CD14-positive monocyte (primary cell): ENCODE data around the gene SYMPK. TPM values are rescaled to one million over a fixed set of nuclear protein-coding genes. Genes with fewer than 3 reads are reported as not detected.

Experiments
- DNase-seq, 3 donors: peaks; one replicate each; pipeline ENCODE4 v3.0.0-alpha.2; 2011 to 2022
- H2AFZ ChIP-seq: 2 replicates; pipeline ENCODE4 v1.6.0; 2012; ENCODE audit warnings: mild to moderate bottlenecking, low read depth, low read length, inconsistent platforms; ENCODE audit not compliant: insufficient read depth, poor library complexity, severe bottlenecking
- H3K27ac ChIP-seq, 2 donors: 1 replicate in 1 of 2; 2 replicates in 1 of 2; pipeline ENCODE4 v1.5.1; 2012 to 2013; ENCODE audit warnings: low read length in 2 of 2, control low read depth in 1 of 2, inconsistent platforms in 1 of 2, low read depth in 1 of 2, mild to moderate bottlenecking in 1 of 2
- H3K27me3 ChIP-seq, 2 donors: one replicate each; pipeline versions ENCODE4 v1.6.0 to v1.6.1; 2011 to 2013; ENCODE audit warnings: low read length in 2 of 2; ENCODE audit not compliant: control insufficient read depth in 2 of 2, insufficient read depth in 2 of 2
- H3K36me3 ChIP-seq, 2 donors: replicated peaks in 1 of 2; 1 replicate in 1 of 2; 2 replicates in 1 of 2; pipeline versions ENCODE4 v1.5.1 to v1.6.1; 2012 to 2013; ENCODE audit warnings: low read length in 2 of 2, control low read depth in 1 of 2, inconsistent platforms in 1 of 2, mild to moderate bottlenecking in 1 of 2; ENCODE audit not compliant: insufficient read depth in 2 of 2, control insufficient read depth in 1 of 2
- H3K4me1 ChIP-seq, 2 donors: 1 replicate in 1 of 2; 2 replicates in 1 of 2; pipeline versions ENCODE4 v1.5.1 to v1.6.1; 2012 to 2013; ENCODE audit warnings: low read length in 2 of 2, control low read depth in 1 of 2, inconsistent platforms in 1 of 2, mild to moderate bottlenecking in 1 of 2, moderate library complexity in 1 of 2; ENCODE audit not compliant: insufficient read depth in 2 of 2, control insufficient read depth in 1 of 2
- H3K4me2 ChIP-seq: replicated peaks from 2 replicates; pipeline ENCODE3; 2012; ENCODE audit warnings: low read length, moderate library complexity, mild to moderate bottlenecking; ENCODE audit not compliant: poor library complexity, severe bottlenecking; ENCODE audit errors: extremely low read depth
- H3K4me3 ChIP-seq, 3 experiments: fragments of 200-600 bp in 1 of 3; sonication (generic) in 1 of 3; replicated peaks in 1 of 3; 1 replicate in 2 of 3; 2 replicates in 1 of 3; pipeline ENCODE4 v1.5.1; 2011 to 2013; ENCODE audit warnings: low read length in 3 of 3, mild to moderate bottlenecking in 3 of 3, control low read depth in 2 of 3, low read depth in 2 of 3, inconsistent platforms in 1 of 3, moderate library complexity in 1 of 3
- H3K79me2 ChIP-seq: 2 replicates; pipeline ENCODE4 v1.6.0; 2012; ENCODE audit warnings: mild to moderate bottlenecking, control low read depth, inconsistent platforms, low read length, moderate library complexity; ENCODE audit not compliant: insufficient read depth
- H3K9ac ChIP-seq: 2 replicates; pipeline ENCODE4 v1.6.0; 2017; ENCODE audit warnings: low read length, mild to moderate bottlenecking; ENCODE audit not compliant: insufficient read depth, poor library complexity, severe bottlenecking
- H3K9me3 ChIP-seq, 2 donors: replicated peaks in 1 of 2; 1 replicate in 1 of 2; 2 replicates in 1 of 2; pipeline versions ENCODE4 v1.5.1 to v1.6.1; 2012 to 2013; ENCODE audit warnings: low read length in 2 of 2, control low read depth in 1 of 2; ENCODE audit not compliant: control insufficient read depth in 1 of 2, insufficient read depth in 1 of 2
- H4K20me1 ChIP-seq: 2 replicates; pipeline ENCODE4 v1.6.0; 2012; ENCODE audit warnings: mild to moderate bottlenecking, low read length, control low read depth, moderate library complexity; ENCODE audit not compliant: insufficient read depth
- H3K27ac Mint-ChIP-seq, 7 donors: one replicate each; pipeline ENCODE4 v1.8.0; 2020; ENCODE audit warnings: mild to moderate bottlenecking in 7 of 7, mixed read lengths in 7 of 7, moderate library complexity in 6 of 7, inconsistent platforms in 2 of 7
- H3K27me3 Mint-ChIP-seq, 3 donors: one replicate each; pipeline ENCODE4 v1.8.0; 2021 to 2022; ENCODE audit warnings: low read depth in 3 of 3, mild to moderate bottlenecking in 3 of 3, mixed read lengths in 3 of 3, moderate library complexity in 3 of 3, inconsistent platforms in 1 of 3
- H3K36me3 Mint-ChIP-seq, 2 donors: one replicate each; pipeline ENCODE4 v1.8.0; 2020; ENCODE audit warnings: mixed read lengths in 2 of 2, inconsistent platforms in 1 of 2, mild to moderate bottlenecking in 1 of 2
- H3K4me1 Mint-ChIP-seq: one replicate; pipeline ENCODE4 v1.8.0; 2020; ENCODE audit warnings: mild to moderate bottlenecking, mixed read lengths
- H3K4me3 Mint-ChIP-seq, 2 donors: one replicate each; pipeline ENCODE4 v1.8.0; 2020; ENCODE audit warnings: mild to moderate bottlenecking in 2 of 2, mixed read lengths in 2 of 2, moderate library complexity in 1 of 2
- H3K9me3 Mint-ChIP-seq, 7 donors: one replicate each; pipeline ENCODE4 v1.8.0; 2020 to 2022; ENCODE audit warnings: mixed read lengths in 7 of 7, mild to moderate bottlenecking in 6 of 7, moderate library complexity in 6 of 7, inconsistent platforms in 2 of 7
- WGBS: methylation state at CpG from one replicate; pipeline ENCODE4 v1.1.5; 2013; ENCODE audit warnings: missing lambda C conversion rate; ENCODE audit not compliant: insufficient coverage; 5-methylcytosine and 5-hydroxymethylcytosine counted together
- intact Hi-C, 2 donors: fragments of 100-400 bp; cut with micrococcal nuclease; formaldehyde crosslinking; loops; one replicate each; pipeline versions ENCODE4 v1.15.0 to v1.15.1; 2023
- polyA plus RNA-seq, 3 donors: library from polyadenylated mRNA; depleted of rRNA in 1 of 3; unstranded in 2 of 3; stranded (reverse) in 1 of 3; fragments of 300-500 nt in 2 of 3; fragments of >200 nt in 1 of 3; fragmentation: Illumina TruSeq in 2 of 3; gene quantifications; 1 replicate in 2 of 3; 2 replicates in 1 of 3; pipeline ENCODE4 v1.2.3, GENCODE V29; 2012 to 2021
- TF ChIP-seq, protein P1 (sequence below): fragments of 200-600 bp; IDR thresholded peaks from one replicate; pipeline ENCODE4 v1.8.0; 2022; ENCODE audit warnings: antibody characterized with exemption, mild to moderate bottlenecking

Gene SYMPK
- polyA plus RNA-seq, 3 donors, result 5.6 to 96.1 (median 15.7) TPM

DNA sequence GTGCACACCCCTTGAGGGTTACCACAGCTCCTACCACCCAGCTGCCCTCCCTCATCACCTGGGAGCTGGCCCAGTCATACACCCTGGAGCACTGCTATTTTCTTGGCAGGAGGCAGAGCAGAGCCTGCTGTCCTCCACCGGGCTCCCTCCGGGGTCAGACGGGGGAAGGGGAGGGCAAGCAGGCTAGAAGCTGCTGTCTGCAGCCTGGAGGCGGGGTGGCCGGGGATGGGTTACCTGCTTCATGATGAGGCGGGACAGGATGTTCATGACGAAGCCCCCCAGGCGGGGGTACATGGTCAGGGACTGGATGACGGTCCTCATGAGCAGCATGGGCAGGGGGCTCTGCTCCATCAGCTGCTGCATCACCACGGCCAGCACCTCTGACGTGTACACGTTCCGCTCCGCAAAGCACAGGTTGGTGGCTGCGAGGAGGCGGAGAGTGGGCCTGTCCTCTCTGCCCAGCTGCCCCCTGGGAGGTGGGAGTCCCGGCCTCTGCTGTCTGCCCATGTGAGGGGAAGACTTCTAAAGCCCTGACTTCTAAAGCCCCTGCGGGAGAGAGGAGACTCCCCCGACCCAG, 45.1 kb downstream of the SYMPK start:
- Histone ChIP-seq H3K79me2 (no peaks in the 10 kb centered on the region), H2AFZ (no peak overlapping the region), H4K20me1 (peaks cover 65% of the 10 kb centered on the region), H3K9me3 (peaks cover 0 to 6% of the 10 kb centered on the region in 2 donors), H3K36me3 (peaks cover 33 to 39% of the 10 kb centered on the region in 2 donors), H3K4me3 (no peak overlapping the region), H3K4me1 (peaks cover 9 to 10% of the 10 kb centered on the region in 2 donors), H3K27ac (no peak overlapping the region), H3K27me3 (peaks cover 11 to 39% of the 10 kb centered on the region in 2 donors), H3K9ac (no peak overlapping the region), H3K4me2 (no peak overlapping the region)
- H3K27me3 Mint-ChIP-seq, result peaks cover 33 to 45% (median 38%) of the 10 kb centered on the region in 3 donors
- TF ChIP-seq, protein P1, sequence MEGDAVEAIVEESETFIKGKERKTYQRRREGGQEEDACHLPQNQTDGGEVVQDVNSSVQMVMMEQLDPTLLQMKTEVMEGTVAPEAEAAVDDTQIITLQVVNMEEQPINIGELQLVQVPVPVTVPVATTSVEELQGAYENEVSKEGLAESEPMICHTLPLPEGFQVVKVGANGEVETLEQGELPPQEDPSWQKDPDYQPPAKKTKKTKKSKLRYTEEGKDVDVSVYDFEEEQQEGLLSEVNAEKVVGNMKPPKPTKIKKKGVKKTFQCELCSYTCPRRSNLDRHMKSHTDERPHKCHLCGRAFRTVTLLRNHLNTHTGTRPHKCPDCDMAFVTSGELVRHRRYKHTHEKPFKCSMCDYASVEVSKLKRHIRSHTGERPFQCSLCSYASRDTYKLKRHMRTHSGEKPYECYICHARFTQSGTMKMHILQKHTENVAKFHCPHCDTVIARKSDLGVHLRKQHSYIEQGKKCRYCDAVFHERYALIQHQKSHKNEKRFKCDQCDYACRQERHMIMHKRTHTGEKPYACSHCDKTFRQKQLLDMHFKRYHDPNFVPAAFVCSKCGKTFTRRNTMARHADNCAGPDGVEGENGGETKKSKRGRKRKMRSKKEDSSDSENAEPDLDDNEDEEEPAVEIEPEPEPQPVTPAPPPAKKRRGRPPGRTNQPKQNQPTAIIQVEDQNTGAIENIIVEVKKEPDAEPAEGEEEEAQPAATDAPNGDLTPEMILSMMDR, result no peak
- H3K36me3 Mint-ChIP-seq, result peaks cover 26 to 40% of the 10 kb centered on the region in 2 donors
- intact Hi-C loops, result loop anchor here (5.0 kb wide), 1 partner anchor 64 kb away; no protein-coding TSS in a partner anchor
- peaks cover 0 to 13% (median 0%) of the 10 kb centered on the region in 7 donors for H3K9me3 Mint-ChIP-seq
- no peak overlapping the region for H3K27ac Mint-ChIP-seq
- no peak overlapping the region for H3K4me3 Mint-ChIP-seq
- H3K4me1 Mint-ChIP-seq, result peaks cover 6% of the 10 kb centered on the region
- DNase-seq, result peak in 1 of 3 donors; percentile 11
- 86% methylated on average over 11 of the region's 19 CpGs for WGBS

DNA sequence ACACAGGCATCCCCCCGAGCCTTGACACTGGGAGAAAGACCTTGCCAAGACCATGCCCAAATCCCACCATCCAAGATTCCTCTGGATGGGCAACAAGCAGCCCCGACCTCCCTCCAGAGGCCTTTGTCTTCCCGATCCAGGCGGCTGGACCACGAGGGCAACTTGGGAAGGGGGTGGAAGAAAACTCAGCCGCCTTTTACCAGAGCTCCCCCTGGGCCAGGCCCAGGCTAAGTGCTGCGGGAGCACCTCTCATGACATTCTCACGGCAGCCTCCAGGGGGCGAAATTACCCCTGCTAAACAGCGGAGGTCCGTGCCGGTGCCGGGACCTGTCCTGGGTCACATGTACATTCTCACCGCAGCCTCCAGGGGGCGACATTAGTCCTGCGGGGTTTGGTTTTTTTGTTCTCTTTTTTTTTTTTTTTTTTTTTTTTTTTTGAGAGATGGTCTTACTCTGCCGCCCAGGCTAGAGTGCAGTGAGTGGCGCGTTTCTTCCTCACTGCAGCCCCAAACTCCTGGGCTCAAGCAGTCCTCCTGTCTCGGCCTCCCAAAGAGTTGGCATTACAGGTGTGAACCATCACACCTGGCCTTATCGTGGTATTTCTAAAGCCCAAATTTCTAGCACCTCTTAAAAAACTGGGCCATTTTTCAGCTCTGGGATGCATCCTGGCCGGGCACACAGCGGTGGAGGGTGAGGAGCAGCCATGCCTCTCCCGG, 45.8 kb downstream of the SYMPK start:
- Mint-ChIP-seq H3K27me3 (peaks cover 40 to 52% (median 45%) of the 10 kb centered on the region in 3 donors), H3K27ac (no peak overlapping the region), H3K4me1 (peaks cover 6% of the 10 kb centered on the region), H3K4me3 (no peak overlapping the region), H3K36me3 (peaks cover 24 to 34% of the 10 kb centered on the region in 2 donors), H3K9me3 (peaks cover 0 to 13% (median 0%) of the 10 kb centered on the region in 7 donors)
- Histone ChIP-seq H3K9ac (no peak overlapping the region), H3K4me3 (no peak overlapping the region), H3K27ac (no peak overlapping the region), H3K36me3 (peaks cover 27 to 32% of the 10 kb centered on the region in 2 donors), H3K79me2 (no peaks in the 10 kb centered on the region), H3K9me3 (peaks cover 0 to 6% of the 10 kb centered on the region in 2 donors), H3K27me3 (peaks cover 11 to 45% of the 10 kb centered on the region in 2 donors), H2AFZ (no peak overlapping the region), H4K20me1 (peaks cover 65% of the 10 kb centered on the region), H3K4me1 (peaks cover 9 to 10% of the 10 kb centered on the region in 2 donors), H3K4me2 (no peak overlapping the region)
- DNase-seq, result peak; percentile 93 to 95 (median 95)
- 32% methylated on average over 11 of the region's 24 CpGs for WGBS
- intact Hi-C loops, result loop anchor here (5.0 kb wide), 1 partner anchor 65 kb away; no protein-coding TSS in a partner anchor
- TF ChIP-seq, protein P1, result peak; percentile 99
